Caco-2 (cell line): ENCODE data around the gene APOL1. TPM values are rescaled to one million over a fixed set of nuclear protein-coding genes. Genes with fewer than 3 reads are reported as not detected.

Experiments used
- BruUV-seq: library from RNA; stranded (reverse); fragments of 400-500 nt; replicated peaks from 2 replicates; lab custom pipeline; 2021; lab: Mats Ljungman, UMichigan
- CTCF ChIA-PET: fragments of 300-600 bp; sonication (Branson Sonifier 250); formaldehyde crosslinking; loops from one replicate; lab custom pipeline; 2022; ENCODE audit warnings: antibody characterized with exemption; lab: Charles Lee
- POLR2A ChIA-PET: fragments of 300-600 bp; sonication (Branson Sonifier 250); formaldehyde crosslinking; loops from one replicate; lab custom pipeline; 2022; ENCODE audit warnings: antibody characterized with exemption; lab: Charles Lee
- DNase-seq, 2 experiments: peaks; one replicate each; pipeline versions ENCODE4 v3.0.0 to v3.0.0-alpha.2; 2020 to 2022
- H3K27me3 ChIP-seq: replicated peaks from 2 replicates; pipeline ENCODE4 v1.6.0; 2011; ENCODE audit warnings: low read length; ENCODE audit not compliant: control insufficient read depth, insufficient read depth
- H3K36me3 ChIP-seq: 2 replicates; pipeline ENCODE4 v1.5.1; 2011; ENCODE audit warnings: low read length; ENCODE audit not compliant: control insufficient read depth, insufficient read depth
- H3K4me1 ChIP-seq: fragments of 250-450 bp; sonication (Bioruptor Pico); 2 replicates; pipeline ENCODE4 v1.5.1; 2020; ENCODE audit warnings: mild to moderate bottlenecking
- H3K4me3 ChIP-seq: 2 replicates; pipeline ENCODE4 v1.5.1; 2011; ENCODE audit warnings: low read depth, mild to moderate bottlenecking, control low read depth, low read length
- H3K9me3 ChIP-seq: fragments of 250-450 bp; sonication (Bioruptor Pico); 2 replicates; pipeline ENCODE4 v1.5.1; 2020; ENCODE audit warnings: mild to moderate bottlenecking, moderate library complexity
- H3K27ac Mint-ChIP-seq: one replicate; pipeline ENCODE4 v1.8.0; 2022; ENCODE audit warnings: mixed read lengths; ENCODE audit not compliant: unreplicated experiment
- H3K27me3 Mint-ChIP-seq: one replicate; pipeline ENCODE4 v1.8.0; 2022; ENCODE audit warnings: mixed read lengths; ENCODE audit not compliant: insufficient read depth, unreplicated experiment
- H3K36me3 Mint-ChIP-seq: one replicate; pipeline ENCODE4 v1.8.0; 2022; ENCODE audit warnings: mild to moderate bottlenecking, mixed read lengths; ENCODE audit not compliant: insufficient read depth, unreplicated experiment
- H3K4me1 Mint-ChIP-seq: one replicate; pipeline ENCODE4 v1.8.0; 2022; ENCODE audit warnings: low read depth, mixed read lengths; ENCODE audit not compliant: unreplicated experiment
- H3K4me3 Mint-ChIP-seq: one replicate; pipeline ENCODE4 v1.8.0; 2022; ENCODE audit warnings: mild to moderate bottlenecking, moderate library complexity, mixed read lengths; ENCODE audit not compliant: unreplicated experiment
- H3K9me3 Mint-ChIP-seq: one replicate; pipeline ENCODE4 v1.8.0; 2022; ENCODE audit warnings: mixed read lengths; ENCODE audit not compliant: unreplicated experiment
- intact Hi-C: fragments of 100-400 bp; cut with micrococcal nuclease; formaldehyde crosslinking; loops from one replicate; pipeline ENCODE4 v1.10.0; 2022; ENCODE audit not compliant: unreplicated experiment
- microRNA-seq: library from miRNA; unstranded; fragments of <30 nt; microRNA quantifications from one replicate; pipeline ENCODE4 v1.2.0, GENCODE V29; 2022
- total RNA-seq: library from RNA; stranded (reverse); gene quantifications from 2 replicates; pipeline ENCODE4 v1.2.3, GENCODE V29; 2022
- TF ChIP-seq, protein P1 (sequence below), 2 experiments: fragments of 200-600 bp in 1 of 2; IDR thresholded peaks; 1 replicate in 1 of 2; 2 replicates in 1 of 2; pipeline versions ENCODE4 v1.5.1 to v1.8.0; 2011 to 2022; ENCODE audit warnings: antibody characterized with exemption in 1 of 2, control low read depth in 1 of 2, inconsistent platforms in 1 of 2, low read depth in 1 of 2, low read length in 1 of 2, mild to moderate bottlenecking in 1 of 2, moderate library complexity in 1 of 2; ENCODE audit not compliant: insufficient read depth in 1 of 2, severe bottlenecking in 1 of 2, unreplicated experiment in 1 of 2

Gene APOL1
- total RNA-seq, 1 experiment from 2014 or later = 0.39 TPM

DNA sequence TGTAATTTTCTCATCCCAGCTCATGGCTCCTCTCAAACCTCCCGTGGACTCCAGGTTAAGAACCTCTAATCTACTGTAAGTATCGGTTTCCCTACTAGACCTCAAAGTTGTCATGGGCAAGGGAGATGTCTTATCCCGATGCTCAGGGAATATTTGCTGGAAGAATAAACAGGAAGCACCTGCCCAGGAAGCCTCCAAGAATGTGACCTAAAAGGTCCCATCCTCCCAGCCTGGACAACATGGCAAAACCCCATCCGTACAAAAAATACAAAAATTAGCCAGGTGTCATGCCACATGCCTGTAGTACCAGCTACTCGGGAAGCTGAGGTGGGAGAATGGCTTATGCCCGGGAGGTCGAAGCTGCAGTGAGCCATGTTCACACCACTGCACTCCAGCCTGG, 62.4 kb downstream of the APOL1 start:
- Histone ChIP-seq H3K9me3 (no peaks in the 10 kb centered on the region), H3K4me3 (no peak overlapping the region), H3K4me1 (no peaks in the 10 kb centered on the region), H3K27me3 (no peaks in the 10 kb centered on the region), H3K36me3 (peaks cover 7% of the 10 kb centered on the region)
- TF ChIP-seq, protein P1, sequence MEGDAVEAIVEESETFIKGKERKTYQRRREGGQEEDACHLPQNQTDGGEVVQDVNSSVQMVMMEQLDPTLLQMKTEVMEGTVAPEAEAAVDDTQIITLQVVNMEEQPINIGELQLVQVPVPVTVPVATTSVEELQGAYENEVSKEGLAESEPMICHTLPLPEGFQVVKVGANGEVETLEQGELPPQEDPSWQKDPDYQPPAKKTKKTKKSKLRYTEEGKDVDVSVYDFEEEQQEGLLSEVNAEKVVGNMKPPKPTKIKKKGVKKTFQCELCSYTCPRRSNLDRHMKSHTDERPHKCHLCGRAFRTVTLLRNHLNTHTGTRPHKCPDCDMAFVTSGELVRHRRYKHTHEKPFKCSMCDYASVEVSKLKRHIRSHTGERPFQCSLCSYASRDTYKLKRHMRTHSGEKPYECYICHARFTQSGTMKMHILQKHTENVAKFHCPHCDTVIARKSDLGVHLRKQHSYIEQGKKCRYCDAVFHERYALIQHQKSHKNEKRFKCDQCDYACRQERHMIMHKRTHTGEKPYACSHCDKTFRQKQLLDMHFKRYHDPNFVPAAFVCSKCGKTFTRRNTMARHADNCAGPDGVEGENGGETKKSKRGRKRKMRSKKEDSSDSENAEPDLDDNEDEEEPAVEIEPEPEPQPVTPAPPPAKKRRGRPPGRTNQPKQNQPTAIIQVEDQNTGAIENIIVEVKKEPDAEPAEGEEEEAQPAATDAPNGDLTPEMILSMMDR (IDR thresholded peaks at IDR 0.05; ENCODE audit: insufficient read depth in 1 of 2, low read depth in 1 of 2, low read length in 1 of 2, severe bottlenecking in 1 of 2, unreplicated experiment in 1 of 2) = no peak
- no peaks in the 10 kb centered on the region for H3K9me3 Mint-ChIP-seq
- POLR2A ChIA-PET = no interaction called here
- intact Hi-C loops = no loop called here
- CTCF ChIA-PET = interaction anchor here (1.2 kb wide), 1 partner anchor 14 kb away, joined by 4 read pairs; no protein-coding TSS in a partner anchor
- no peak for DNase-seq
- H3K27ac Mint-ChIP-seq = no peak overlapping the region
- H3K4me1 Mint-ChIP-seq = no peaks in the 10 kb centered on the region
- no TSS peak for BruUV-seq
- no peaks in the 10 kb centered on the region for H3K27me3 Mint-ChIP-seq
- H3K4me3 Mint-ChIP-seq = no peak overlapping the region
- H3K36me3 Mint-ChIP-seq = peaks cover 100% of the 10 kb centered on the region

DNA sequence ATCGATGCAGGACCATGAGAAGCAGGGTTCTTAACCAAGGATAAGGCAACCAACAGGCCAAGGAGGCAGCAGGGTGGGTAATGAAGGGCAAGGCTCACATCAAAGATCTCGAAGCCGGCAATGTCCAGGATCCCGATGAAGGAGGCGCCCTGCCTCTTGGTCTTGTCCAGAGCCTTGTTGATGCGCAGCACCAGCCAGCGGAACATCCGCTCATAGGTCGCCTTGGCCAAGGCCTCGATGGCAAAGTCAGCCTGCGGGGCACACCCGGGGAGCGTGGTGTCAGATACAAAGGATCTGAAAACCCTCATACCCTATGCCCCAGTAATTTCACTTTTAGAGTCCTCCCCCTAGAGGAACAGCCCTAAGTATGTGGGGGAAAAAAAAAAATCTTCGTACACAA, 63.5 kb downstream of the APOL1 start:
- no peaks in the 10 kb centered on the region for H3K4me1 Mint-ChIP-seq
- CTCF ChIA-PET = no interaction called here
- BruUV-seq = no TSS peak
- Histone ChIP-seq H3K9me3 (no peaks in the 10 kb centered on the region), H3K27me3 (no peaks in the 10 kb centered on the region), H3K4me1 (no peaks in the 10 kb centered on the region), H3K4me3 (no peak overlapping the region), H3K36me3 (peaks cover 9% of the 10 kb centered on the region)
- peaks cover 100% of the 10 kb centered on the region for H3K36me3 Mint-ChIP-seq
- H3K27me3 Mint-ChIP-seq = no peaks in the 10 kb centered on the region
- no peak overlapping the region for H3K27ac Mint-ChIP-seq
- no peak for DNase-seq
- H3K9me3 Mint-ChIP-seq = no peaks in the 10 kb centered on the region
- TF ChIP-seq, protein P1 (IDR thresholded peaks at IDR 0.05; ENCODE audit: insufficient read depth in 1 of 2, low read depth in 1 of 2, low read length in 1 of 2, severe bottlenecking in 1 of 2, unreplicated experiment in 1 of 2) = no peak
- no peak overlapping the region for H3K4me3 Mint-ChIP-seq
- POLR2A ChIA-PET = no interaction called here
- intact Hi-C loops = no loop called here

Small RNA genes within 50 kb of the gene (microRNA-seq; reads per million reads assigned to microRNA genes)
- 0.56 reads per million for gene MIR6819

Other genes with a start within 250 kb of the APOL1 start
- 91.1 and 96.5 TPM in 2 replicates for gene RBFOX2, start 224.3 kb upstream of the APOL1 start, total RNA-seq
- gene APOL3, start 92.4 kb upstream of the APOL1 start, total RNA-seq = 0.35 TPM in 1 of 2 replicates, not detected in the other
- not detected in 2 replicates for gene APOL4, start 51.3 kb upstream of the APOL1 start, total RNA-seq
- gene APOL2, start 13.6 kb upstream of the APOL1 start, total RNA-seq = 7.9 and 10.0 TPM in 2 replicates
- gene MYH9, start 134.8 kb downstream of the APOL1 start, total RNA-seq = 513 and 539 TPM in 2 replicates
- 75.8 and 77.2 TPM in 2 replicates for gene TXN2, start 228.5 kb downstream of the APOL1 start, total RNA-seq